Activated T-helper 17 cell treated with anti-CD3 and anti-CD28 coated beads, Interleukin-2, amount 50 U/mL, for 72 hours (primary cell): ENCODE measurements around the gene CNTN1. TPM values are rescaled to one million over a fixed set of nuclear protein-coding genes. Genes with fewer than 3 reads are reported as not detected.

Experiments
- ATAC-seq: fragments of 150-1000 bp; cut with Tn5 transposase; replicated peaks from 2 replicates; pipeline ENCODE4 v1.10.0; 2021; ENCODE audit warnings: mild to moderate bottlenecking, moderate library complexity
- H3K27ac Mint-ChIP-seq: one replicate; pipeline ENCODE4 v1.8.0; 2022; ENCODE audit warnings: mixed read lengths
- H3K27me3 Mint-ChIP-seq: one replicate; pipeline ENCODE4 v1.8.0; 2022; ENCODE audit warnings: mixed read lengths
- H3K36me3 Mint-ChIP-seq: one replicate; pipeline ENCODE4 v1.8.0; 2022; ENCODE audit warnings: low read depth, mild to moderate bottlenecking, mixed read lengths
- H3K4me1 Mint-ChIP-seq: one replicate; pipeline ENCODE4 v1.8.0; 2022; ENCODE audit warnings: mixed read lengths
- H3K4me3 Mint-ChIP-seq: one replicate; pipeline ENCODE4 v1.8.0; 2022; ENCODE audit warnings: mild to moderate bottlenecking, mixed read lengths
- H3K9me3 Mint-ChIP-seq: one replicate; pipeline ENCODE4 v1.8.0; 2022; ENCODE audit warnings: mixed read lengths
- total RNA-seq, 2 donors: library from RNA; stranded (reverse); gene quantifications; one replicate each; pipeline ENCODE4 v1.2.3, GENCODE V29; 2022

CNTN1 gene
- total RNA-seq, 2 donors from 2014 or later: not detected

GRCh38 chr12:40681148-40681547 lies 11.1 kb upstream of the CNTN1 start:
- Mint-ChIP-seq H3K4me3 (no peak overlapping the region), H3K9me3 (peaks cover 4% of the 10 kb centered on the region), H3K4me1 (no peaks in the 10 kb centered on the region), H3K27ac (no peak overlapping the region), H3K36me3 (no peaks in the 10 kb centered on the region), H3K27me3 (no peaks in the 10 kb centered on the region)
- ATAC-seq: no peak

GRCh38 chr12:40684986-40685385 lies 7.3 kb upstream of the CNTN1 start:
- no peaks in the 10 kb centered on the region for H3K36me3 Mint-ChIP-seq
- peaks cover 3% of the 10 kb centered on the region for H3K9me3 Mint-ChIP-seq

DNA sequence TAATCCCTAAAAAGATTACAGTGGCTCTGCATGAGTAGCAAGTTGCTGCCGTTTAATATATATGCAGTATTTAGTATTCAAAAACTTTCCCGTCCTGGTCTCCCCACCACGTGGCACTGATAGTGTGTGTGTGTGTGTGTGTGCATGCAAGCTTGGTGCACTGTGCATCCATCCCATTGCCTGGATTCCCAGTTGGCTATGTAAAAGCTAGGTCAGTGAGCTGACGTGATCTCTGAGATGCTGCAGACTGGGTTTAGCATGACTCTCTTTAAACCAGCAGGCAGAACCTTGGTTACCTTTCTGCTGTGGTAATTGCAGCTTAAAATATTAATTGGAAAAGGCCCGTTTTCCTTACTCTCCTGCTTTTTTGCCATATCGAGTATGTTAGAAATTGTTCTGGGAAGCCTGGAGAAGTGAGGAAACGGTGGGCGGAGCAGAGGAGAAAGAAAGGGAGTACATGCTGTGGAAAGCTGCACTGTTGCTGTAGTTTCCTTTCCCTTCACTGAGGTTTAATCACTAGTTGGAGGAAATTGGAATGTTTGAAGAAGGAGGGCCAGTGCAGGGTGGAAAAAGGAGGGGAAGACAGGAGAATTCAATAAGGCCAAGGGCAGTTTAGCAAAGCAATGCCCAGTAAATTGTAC lies 4.0 kb upstream of the CNTN1 start:
- peaks cover 7% of the 10 kb centered on the region for H3K27me3 Mint-ChIP-seq
- peaks cover 3% of the 10 kb centered on the region for H3K9me3 Mint-ChIP-seq
- no peaks in the 10 kb centered on the region for H3K4me1 Mint-ChIP-seq
- H3K27ac Mint-ChIP-seq: no peak overlapping the region
- H3K4me3 Mint-ChIP-seq: no peak overlapping the region
- H3K36me3 Mint-ChIP-seq: no peaks in the 10 kb centered on the region
- ATAC-seq: no peak

More at GRCh38 chr12:40684986-40685385, 7.3 kb upstream of the CNTN1 start:
- Mint-ChIP-seq H3K4me1 (no peaks in the 10 kb centered on the region), H3K4me3 (no peak overlapping the region), H3K27ac (no peak overlapping the region), H3K27me3 (no peaks in the 10 kb centered on the region)
- ATAC-seq: no peak

GRCh38 chr12:40689576-40689975 lies 2.7 kb upstream of the CNTN1 start:
- H3K36me3 Mint-ChIP-seq: no peaks in the 10 kb centered on the region
- H3K4me1 Mint-ChIP-seq: no peaks in the 10 kb centered on the region
- ATAC-seq: no peak
- no peak overlapping the region for H3K4me3 Mint-ChIP-seq
- H3K27me3 Mint-ChIP-seq: peaks cover 10% of the 10 kb centered on the region
- H3K27ac Mint-ChIP-seq: no peak overlapping the region
- H3K9me3 Mint-ChIP-seq: peaks cover 3% of the 10 kb centered on the region

DNA sequence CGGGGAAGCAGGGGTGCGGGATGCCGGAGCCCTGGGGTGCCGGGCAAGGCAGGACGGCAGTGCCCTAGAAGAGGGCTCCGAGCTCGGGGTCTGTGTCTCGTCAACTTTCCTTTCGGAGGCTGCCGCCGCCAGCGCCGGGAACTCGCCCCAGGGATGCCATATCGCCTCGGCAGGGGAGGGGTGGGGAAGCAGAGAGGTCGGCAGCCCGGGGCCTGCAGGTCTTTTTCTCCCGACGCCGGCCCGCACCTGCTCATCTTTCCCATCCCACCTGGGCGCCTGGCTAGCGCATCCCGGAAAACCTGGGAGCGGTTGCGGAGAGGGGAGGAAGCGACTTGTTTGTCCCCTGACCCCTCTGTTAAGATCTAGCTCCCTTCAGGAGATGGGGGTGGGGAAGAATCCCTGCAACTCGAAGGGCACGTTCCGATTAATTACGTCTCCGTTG lies 547 bp downstream of the CNTN1 start:
- no peak overlapping the region for H3K4me3 Mint-ChIP-seq
- no peaks in the 10 kb centered on the region for H3K36me3 Mint-ChIP-seq
- ATAC-seq: no peak
- peaks cover 18% of the 10 kb centered on the region for H3K27me3 Mint-ChIP-seq
- no peaks in the 10 kb centered on the region for H3K4me1 Mint-ChIP-seq
- peaks cover 3% of the 10 kb centered on the region for H3K9me3 Mint-ChIP-seq
- H3K27ac Mint-ChIP-seq: no peak overlapping the region

- Mint-ChIP-seq H3K36me3 (no peaks in the 10 kb centered on the region), H3K27me3 (peaks cover 18% of the 10 kb centered on the region), H3K4me3 (no peak overlapping the region), H3K27ac (no peak overlapping the region), H3K9me3 (peaks cover under 1% of the 10 kb centered on the region), H3K4me1 (no peaks in the 10 kb centered on the region)
- ATAC-seq: no peak
These were observed 1.1 kb downstream of the CNTN1 start for GRCh38 chr12:40693207-40693821.

DNA sequence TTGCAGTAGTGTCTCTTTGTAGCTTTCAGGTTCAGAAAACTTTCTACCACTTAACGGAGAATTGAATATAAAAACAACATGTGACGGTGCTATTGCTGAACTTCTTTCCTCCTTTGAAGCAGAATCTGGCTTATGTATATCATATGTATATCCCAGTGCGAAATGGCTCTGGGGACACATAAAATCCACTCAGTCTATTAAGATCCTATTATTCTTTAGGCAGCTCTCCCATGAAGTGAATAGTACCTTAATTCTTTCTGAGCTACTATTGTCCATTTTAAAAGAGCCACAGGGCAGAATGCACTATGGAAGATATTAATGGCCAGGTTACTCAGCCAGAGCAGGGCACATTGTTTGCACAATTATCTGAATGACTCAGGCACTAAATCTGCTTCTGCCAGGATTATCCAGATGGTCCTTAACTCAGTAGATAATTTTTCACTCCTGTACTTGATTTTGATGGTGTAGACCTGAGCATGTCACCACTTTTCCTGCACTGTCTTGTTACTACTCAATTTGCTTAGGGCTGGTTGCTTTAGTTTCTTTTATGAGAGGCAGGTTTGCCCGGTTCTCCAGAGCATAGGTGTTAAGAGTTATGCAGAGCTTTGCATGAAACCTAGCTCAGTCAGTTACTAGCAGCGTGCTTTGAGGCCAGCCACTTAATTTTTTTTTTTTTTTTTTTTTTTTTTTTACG lies 5.5 kb downstream of the CNTN1 start:
- no peak overlapping the region for H3K4me3 Mint-ChIP-seq
- no peaks in the 10 kb centered on the region for H3K9me3 Mint-ChIP-seq
- H3K27me3 Mint-ChIP-seq: peaks cover 11% of the 10 kb centered on the region
- H3K27ac Mint-ChIP-seq: no peak overlapping the region
- no peaks in the 10 kb centered on the region for H3K36me3 Mint-ChIP-seq
- H3K4me1 Mint-ChIP-seq: no peaks in the 10 kb centered on the region
- no peak for ATAC-seq

- no peaks in the 10 kb centered on the region for H3K4me1 Mint-ChIP-seq
- no peak overlapping the region for H3K4me3 Mint-ChIP-seq
- no peaks in the 10 kb centered on the region for H3K27me3 Mint-ChIP-seq
- no peak overlapping the region for H3K27ac Mint-ChIP-seq
- ATAC-seq: no peak
- H3K9me3 Mint-ChIP-seq: no peaks in the 10 kb centered on the region
- H3K36me3 Mint-ChIP-seq: no peaks in the 10 kb centered on the region
These were observed 9.5 kb downstream of the CNTN1 start for GRCh38 chr12:40701756-40702155.

DNA sequence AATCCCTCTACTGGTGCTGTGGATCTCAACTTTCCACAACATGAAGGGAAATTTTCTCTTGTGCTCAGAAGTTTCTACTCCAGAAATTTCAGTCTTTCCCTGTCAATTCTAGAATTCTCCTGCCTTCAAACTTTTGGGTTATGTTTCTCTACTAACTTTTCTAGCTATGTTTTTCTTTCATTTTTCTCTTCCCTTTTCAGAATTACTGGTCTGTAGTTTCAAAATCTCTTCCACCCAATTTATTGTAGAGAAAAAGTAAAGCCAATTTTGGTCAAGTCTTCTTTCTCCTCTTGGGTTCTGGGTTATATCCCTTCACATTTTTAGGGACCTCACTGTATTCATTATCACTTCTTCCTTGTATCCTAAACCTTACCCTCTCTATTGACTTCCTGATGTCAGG lies 18.9 kb downstream of the CNTN1 start:
- H3K9me3 Mint-ChIP-seq: peaks cover 9% of the 10 kb centered on the region
- H3K4me1 Mint-ChIP-seq: no peaks in the 10 kb centered on the region
- no peaks in the 10 kb centered on the region for H3K27me3 Mint-ChIP-seq
- no peak overlapping the region for H3K27ac Mint-ChIP-seq
- no peaks in the 10 kb centered on the region for H3K36me3 Mint-ChIP-seq
- no peak overlapping the region for H3K4me3 Mint-ChIP-seq
- ATAC-seq: no peak

- Mint-ChIP-seq H3K9me3 (peaks cover 5% of the 10 kb centered on the region), H3K27me3 (no peaks in the 10 kb centered on the region), H3K4me3 (no peak overlapping the region), H3K27ac (no peak overlapping the region), H3K36me3 (no peaks in the 10 kb centered on the region), H3K4me1 (no peaks in the 10 kb centered on the region)
- no peak for ATAC-seq
These were observed 22.4 kb downstream of the CNTN1 start for GRCh38 chr12:40714636-40715035.

DNA sequence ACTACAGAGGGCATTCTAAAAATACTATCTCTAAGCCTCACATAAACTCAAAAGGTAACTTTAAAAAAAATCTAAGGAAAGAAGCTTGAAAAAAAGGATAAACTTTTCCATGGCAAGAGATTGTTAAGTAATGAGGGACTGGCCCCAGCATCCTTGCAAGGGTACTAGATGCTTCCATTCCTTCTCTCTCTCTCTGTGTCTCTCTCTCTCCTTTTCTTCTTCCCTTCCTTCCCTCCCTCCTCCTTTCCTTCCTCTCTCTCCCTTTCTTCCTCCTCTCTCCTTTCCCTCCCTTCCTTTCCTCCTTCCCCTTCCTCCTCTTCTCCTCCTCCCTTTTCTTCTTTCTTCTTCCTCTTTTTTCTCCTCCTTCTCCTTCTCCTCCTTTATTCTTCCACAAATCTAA lies 23.8 kb downstream of the CNTN1 start:
- Mint-ChIP-seq H3K4me1 (no peaks in the 10 kb centered on the region), H3K27ac (no peak overlapping the region), H3K27me3 (no peaks in the 10 kb centered on the region), H3K36me3 (no peaks in the 10 kb centered on the region), H3K4me3 (no peak overlapping the region), H3K9me3 (peaks cover 5% of the 10 kb centered on the region)
- ATAC-seq: no peak

DNA sequence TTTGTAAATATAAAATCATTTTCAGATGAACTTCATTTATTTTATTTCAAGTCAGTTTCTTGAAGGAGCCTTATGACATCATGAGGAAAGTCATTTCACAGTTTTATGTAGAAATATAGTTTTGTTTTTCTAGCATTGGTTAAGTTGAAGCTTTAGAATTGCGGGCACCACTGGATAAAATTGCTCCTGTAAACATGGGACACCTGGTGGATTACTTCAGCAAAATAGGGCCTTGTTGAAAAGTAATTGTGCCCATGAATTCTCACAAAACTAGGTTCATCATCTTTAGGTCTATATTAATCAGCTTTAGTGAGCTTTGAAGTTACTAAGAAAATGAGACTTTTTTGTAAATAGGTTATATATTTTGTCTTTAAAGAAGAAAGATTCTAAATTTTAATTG lies 25.3 kb downstream of the CNTN1 start:
- Mint-ChIP-seq H3K27me3 (no peaks in the 10 kb centered on the region), H3K4me3 (no peak overlapping the region), H3K4me1 (no peaks in the 10 kb centered on the region)

GRCh38 chr12:40718878-40719372 lies 26.7 kb downstream of the CNTN1 start:
- ATAC-seq: no peak
- Mint-ChIP-seq H3K9me3 (peaks cover under 1% of the 10 kb centered on the region), H3K27me3 (no peaks in the 10 kb centered on the region), H3K4me1 (no peaks in the 10 kb centered on the region), H3K36me3 (no peaks in the 10 kb centered on the region), H3K4me3 (no peak overlapping the region), H3K27ac (no peak overlapping the region)

More for the DNA sequence above, 25.3 kb downstream of the CNTN1 start:
- Mint-ChIP-seq H3K36me3 (no peaks in the 10 kb centered on the region), H3K27ac (no peak overlapping the region), H3K9me3 (peaks cover 5% of the 10 kb centered on the region)
- ATAC-seq: no peak

- Mint-ChIP-seq H3K4me3 (no peak overlapping the region), H3K36me3 (no peaks in the 10 kb centered on the region), H3K27me3 (no peaks in the 10 kb centered on the region), H3K4me1 (no peaks in the 10 kb centered on the region), H3K9me3 (no peaks in the 10 kb centered on the region), H3K27ac (no peak overlapping the region)
- ATAC-seq: no peak
These were observed 30.8 kb downstream of the CNTN1 start for GRCh38 chr12:40723001-40723400.

- Mint-ChIP-seq H3K27me3 (no peaks in the 10 kb centered on the region), H3K4me1 (no peaks in the 10 kb centered on the region), H3K9me3 (no peaks in the 10 kb centered on the region), H3K36me3 (no peaks in the 10 kb centered on the region), H3K4me3 (no peak overlapping the region), H3K27ac (no peak overlapping the region)
- ATAC-seq: no peak
These were observed 34.1 kb downstream of the CNTN1 start for GRCh38 chr12:40726366-40726765.
